ENCODE results near the gene CAMTA1.

DNA sequence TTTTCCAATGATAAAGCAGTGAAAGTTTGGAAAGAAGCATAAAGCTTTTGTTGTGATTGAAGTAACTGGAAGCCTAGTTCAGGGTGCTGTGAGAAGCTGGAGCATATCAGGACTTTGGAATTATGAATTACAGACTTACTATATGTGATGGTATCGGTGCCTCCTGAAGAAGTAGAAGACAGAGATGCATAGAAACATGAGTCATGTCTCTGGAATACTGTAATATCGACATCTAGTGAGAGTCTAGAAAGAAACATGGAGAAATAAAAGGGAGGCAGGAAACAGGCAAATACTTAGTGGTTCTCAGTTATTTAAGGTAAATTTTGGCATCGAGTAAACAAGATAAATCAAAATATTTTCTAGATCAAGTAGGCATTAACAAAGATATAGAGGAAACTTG is 103.0 kb downstream of the CAMTA1 start:
- TF ChIP-seq, protein P1, sequence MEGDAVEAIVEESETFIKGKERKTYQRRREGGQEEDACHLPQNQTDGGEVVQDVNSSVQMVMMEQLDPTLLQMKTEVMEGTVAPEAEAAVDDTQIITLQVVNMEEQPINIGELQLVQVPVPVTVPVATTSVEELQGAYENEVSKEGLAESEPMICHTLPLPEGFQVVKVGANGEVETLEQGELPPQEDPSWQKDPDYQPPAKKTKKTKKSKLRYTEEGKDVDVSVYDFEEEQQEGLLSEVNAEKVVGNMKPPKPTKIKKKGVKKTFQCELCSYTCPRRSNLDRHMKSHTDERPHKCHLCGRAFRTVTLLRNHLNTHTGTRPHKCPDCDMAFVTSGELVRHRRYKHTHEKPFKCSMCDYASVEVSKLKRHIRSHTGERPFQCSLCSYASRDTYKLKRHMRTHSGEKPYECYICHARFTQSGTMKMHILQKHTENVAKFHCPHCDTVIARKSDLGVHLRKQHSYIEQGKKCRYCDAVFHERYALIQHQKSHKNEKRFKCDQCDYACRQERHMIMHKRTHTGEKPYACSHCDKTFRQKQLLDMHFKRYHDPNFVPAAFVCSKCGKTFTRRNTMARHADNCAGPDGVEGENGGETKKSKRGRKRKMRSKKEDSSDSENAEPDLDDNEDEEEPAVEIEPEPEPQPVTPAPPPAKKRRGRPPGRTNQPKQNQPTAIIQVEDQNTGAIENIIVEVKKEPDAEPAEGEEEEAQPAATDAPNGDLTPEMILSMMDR (IDR thresholded peaks at IDR 0.05; ENCODE audit: poor library complexity): no peak
- TF ChIP-seq EZH2 (IDR thresholded peaks at IDR 0.05; ENCODE audit: borderline replicate concordance) (no peak), EZH2phosphoT487 (IDR thresholded peaks at IDR 0.05; ENCODE audit: low read depth, severe bottlenecking, unreplicated experiment) (no peak)

All from hepatocyte (in vitro differentiated cells).